GM18520 (cell line): ENCODE data around the gene TLE3.
"Not testable (repeated sequence)": the region's sequence is repeated elsewhere in the genome, so short reads cannot be mapped to it uniquely, and the experiment has no call there.

Experiments used
- ATAC-seq: cut with Tn5 transposase; IDR thresholded peaks from one replicate; pipeline ENCODE4 v1.9.1; 2021; ENCODE audit not compliant: unreplicated experiment

TLE3 gene

DNA sequence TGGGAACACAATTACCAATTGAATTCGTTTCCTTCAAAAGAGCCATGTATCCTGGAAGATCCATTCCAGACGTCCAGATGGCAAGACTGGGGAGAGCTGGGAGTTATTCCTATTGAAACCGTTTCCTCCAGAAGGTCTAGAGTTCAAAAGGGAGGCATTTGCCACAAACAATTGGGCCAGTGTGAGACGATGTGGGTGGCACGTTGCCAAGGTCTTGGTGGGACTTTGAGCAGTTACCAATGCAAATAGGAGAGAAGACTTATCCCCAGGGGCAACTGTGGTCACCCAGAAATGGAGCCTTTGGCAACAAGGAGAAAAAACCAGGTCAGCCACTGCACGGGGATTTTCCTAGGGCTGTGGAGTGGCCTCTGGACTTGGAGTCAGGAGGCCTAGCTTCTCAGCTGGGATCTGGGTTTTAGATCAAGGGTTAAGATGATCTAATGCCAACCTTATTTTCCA is 29.6 kb upstream of the TLE3 start:
- no peak for ATAC-seq

DNA sequence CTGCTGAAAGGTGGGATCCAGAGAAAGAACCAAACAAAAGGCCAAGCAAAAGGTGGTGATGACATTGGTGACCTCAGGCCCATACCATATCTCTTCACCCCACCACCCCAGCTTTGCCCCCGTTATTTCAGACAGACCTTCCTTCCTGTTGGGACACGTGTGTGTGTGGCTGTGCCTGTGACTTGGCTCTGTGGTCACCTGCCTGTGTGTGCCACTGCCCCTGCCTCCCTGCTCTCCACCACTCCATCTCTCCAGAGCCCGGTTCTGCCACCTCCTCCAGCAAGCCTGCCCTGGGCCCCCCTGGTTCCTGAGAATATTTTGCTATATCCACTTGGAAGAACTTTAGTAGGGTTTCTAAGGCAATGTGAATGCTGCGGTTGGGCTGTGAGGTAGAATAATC is 28.6 kb upstream of the TLE3 start:
- ATAC-seq = no peak

DNA sequence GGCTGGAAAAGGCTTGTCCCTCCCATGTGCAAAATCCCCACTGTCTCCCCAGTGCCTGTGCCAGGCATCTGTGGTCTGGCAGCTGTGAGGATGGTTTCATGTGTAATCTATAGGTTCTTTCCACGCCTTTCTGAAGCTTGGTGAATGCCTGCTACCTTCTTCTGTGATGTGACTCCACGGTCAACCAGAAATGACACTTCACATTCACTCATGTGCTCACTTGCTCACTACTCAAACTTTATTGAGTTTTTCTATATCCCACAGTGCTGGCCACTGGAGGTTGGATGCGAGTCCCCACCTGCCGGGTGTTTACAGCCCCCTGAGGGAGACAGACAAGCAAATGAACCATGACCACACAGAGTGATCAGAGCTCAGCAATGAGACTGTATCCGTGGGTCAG is 27.9 kb upstream of the TLE3 start:
- ATAC-seq = no peak

DNA sequence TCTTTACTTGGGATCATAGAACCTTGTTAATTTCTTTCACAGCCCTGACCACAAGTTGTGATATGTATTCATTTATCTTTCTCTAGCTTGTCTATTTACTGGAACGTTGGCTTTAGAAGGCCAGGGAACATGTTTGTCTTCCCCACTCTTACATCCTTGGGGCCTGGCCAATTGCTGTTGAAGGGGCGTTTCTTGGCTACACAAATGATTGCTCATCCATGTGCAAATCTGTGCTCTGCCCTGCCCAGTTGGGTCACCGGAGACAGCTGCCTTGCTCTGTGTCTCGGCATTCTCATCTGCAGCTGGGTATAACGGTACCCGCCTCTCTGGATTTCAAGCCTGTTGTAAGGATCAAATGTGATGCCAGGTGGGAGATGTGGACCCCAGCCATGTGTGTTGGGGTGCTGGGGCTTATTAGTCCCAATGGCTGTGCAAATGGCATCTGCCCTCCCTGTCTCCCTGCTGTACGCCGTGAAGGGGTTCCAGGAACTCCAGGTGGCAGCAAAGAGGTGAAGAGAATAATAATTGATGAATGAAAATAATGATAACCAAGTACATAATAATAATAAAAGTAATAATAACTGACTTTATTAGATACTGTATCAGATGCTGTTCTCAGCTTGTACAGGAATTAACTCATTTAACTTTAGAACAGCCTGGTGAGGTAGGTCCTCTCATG is 24.0 kb upstream of the TLE3 start:
- ATAC-seq = no peak

DNA sequence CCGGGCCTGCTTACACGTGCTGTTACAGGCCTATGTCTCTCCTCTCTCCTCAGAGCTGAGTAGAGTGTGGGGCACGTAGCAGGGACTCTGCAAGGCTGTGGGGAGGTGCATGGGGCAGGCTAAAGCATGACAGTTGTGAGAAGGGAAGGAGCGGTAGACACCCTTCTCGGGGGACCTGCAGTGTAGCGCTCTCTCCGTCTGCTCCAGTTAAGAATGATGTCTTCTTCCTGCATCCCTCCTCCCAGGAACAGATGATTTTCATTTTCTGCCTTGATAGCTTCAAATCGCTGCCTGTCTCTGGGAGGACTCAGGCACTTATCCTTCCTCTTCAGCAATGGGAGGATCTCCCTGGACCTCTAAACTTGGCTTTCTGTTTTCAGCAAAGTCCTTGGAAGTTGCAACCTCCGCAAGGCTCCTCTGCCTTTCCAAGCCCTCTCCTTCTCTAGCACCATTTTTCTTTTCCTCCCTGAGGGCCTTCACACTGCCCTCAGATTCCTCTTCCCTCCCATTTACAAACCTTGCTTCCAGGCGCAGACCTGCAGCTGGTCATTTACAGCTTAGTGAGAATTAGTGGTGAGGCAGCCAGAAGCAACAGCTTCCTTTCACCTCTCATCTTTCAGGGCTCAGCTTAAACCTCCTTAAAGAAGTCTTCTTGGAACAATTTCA is 23.4 kb upstream of the TLE3 start:
- ATAC-seq = no peak

DNA sequence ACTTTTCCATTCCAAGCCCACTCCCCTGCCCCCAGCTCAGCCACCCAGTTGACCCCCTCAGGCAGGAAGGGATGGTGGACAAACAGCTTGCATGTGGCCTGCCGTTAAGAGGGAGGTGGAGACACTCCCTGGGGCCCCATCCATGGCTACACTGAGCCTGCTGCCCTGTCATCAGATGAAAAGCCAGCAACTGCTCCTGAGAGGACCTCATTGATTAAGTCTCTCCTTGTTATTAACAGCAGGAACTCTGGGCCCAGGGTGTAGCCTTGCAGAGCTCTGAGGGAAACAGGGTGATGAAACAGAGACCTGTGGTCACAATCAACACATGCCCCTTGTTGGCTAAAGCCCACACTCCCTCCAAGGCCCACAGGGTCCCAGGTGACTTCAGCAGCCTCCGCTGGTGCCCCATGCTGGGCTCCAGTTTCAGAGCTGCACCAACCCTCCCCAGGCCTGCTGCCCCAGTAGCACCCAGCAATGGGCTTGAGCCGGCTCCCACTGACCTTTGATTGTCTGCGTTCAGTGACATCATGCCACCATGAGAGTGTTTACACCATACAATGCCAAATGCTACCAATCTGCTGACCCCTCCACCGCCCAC is 22.3 kb upstream of the TLE3 start:
- no peak for ATAC-seq

DNA sequence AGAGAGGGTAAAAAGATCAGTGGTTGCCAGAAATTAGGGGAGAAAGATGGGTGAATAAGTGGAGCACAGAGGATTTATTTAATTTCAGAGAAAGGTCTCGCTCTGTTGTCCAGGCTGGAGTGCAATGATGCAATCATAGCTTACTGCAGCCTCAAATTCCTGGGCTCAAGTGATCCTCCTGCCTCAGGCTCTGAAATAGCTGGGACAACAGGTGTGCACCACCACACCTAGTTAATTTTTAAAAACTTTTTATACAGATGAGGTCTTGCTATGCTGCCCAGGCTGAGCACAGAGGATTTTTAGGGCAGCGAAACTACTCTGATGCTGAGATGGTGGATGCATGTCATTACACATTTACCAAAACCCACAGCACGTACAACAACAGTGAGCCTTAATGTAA is 20.9 kb upstream of the TLE3 start:
- no peak for ATAC-seq

DNA sequence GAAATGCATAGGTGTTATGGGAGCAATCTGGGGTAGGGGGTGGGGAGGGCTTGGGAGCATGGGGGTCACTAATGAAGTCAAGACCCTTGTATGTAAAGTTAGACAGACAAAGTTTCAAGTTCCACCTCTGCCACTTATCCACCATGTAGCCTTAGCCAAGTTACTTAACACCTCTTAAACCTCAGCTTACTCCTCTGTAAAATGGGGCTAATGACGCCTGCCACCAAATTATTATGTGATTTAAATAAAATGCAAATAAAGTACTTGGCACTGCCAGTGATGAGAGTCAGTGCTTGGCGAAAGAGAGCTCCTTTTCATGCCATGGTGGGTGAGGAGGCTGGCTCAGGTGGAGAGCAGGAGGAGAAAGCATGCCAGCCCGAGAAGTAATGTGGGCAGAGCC is 18.6 kb upstream of the TLE3 start:
- ATAC-seq = no peak

DNA sequence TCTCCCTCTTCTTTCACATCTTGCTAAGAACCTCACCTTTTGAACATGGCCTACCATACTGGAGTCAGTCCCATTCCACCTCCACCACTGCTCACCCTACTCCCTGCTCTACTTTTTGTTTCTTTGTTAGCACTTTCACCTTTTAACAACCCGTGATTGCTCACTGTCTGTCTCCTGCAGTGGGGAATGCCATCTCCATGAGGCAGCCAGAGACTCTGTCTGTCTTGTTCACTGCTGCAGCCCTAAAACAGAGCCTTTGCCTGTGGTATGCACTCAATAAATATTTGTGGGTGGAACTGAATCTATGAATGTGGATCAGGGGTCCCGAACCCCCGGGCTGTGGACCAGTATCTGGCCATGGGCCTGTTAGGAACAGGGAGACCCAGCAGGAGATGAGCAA is 16.5 kb upstream of the TLE3 start:
- ATAC-seq = no peak

DNA sequence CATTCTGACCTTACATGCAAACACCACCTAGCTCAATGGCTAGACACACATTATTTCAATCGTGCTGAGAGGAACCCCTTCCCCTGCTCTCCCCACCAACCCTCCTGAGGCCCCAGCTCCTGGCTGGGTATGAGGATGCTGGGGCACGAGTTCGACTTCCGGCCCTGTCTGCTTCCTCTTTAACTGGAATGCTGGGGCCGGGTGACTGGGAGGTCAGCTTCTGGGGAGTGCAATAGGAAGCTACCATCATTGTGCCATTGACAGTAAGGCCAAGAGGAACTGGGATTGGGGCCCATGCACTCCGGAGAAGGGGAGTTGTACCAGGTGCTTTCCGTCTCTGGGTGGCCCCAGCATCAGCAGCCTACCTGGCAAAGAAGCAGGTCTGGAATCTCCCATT is 15.6 kb upstream of the TLE3 start:
- ATAC-seq = no peak

DNA sequence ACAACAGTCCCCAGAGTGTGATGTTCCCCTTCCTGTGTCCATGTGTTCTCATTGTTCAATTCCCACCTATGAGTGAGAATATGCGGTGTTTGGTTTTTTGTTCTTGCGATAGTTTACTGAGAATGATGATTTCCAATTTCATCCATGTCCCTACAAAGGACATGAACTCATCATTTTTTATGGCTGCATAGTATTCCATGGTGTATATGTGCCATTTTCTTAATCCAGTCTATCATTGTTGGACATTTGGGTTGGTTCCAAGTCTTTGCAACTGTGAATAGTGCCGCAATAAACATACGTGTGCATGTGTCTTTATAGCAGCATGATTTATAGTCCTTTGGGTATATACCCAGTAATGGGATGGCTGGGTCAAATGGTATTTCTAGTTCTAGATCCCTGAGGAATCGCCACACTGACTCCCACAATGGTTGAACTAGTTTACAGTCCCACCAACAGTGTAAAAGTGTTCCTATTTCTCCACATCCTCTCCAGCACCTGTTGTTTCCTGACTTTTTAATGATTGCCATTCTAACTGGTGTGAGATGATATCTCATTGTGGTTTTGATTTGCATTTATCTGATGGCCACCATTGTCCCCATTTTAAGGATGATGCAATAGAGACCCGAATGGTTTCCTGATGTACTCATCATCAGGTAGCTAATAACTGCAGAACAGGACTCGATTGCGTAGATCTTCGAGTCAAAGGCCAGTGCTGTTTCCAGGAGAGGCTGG is 15.0 kb upstream of the TLE3 start:
- ATAC-seq = not testable (repeated sequence)

DNA sequence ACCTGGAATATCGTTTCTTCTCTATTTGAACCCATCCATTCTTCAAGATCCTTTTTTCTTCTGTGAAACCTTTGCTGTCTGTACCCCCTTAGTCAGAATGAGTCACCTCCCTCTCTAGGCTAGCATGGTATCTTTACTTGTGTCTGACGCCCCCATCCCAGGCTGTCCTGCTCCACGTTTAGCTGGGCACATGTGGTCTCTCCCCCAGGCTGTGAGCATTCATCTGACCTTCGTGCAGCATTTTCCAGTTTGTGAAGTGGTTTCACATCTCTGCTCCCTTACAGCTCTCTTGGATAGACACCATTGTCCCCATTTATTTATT is 14.3 kb upstream of the TLE3 start:
- no peak for ATAC-seq

DNA sequence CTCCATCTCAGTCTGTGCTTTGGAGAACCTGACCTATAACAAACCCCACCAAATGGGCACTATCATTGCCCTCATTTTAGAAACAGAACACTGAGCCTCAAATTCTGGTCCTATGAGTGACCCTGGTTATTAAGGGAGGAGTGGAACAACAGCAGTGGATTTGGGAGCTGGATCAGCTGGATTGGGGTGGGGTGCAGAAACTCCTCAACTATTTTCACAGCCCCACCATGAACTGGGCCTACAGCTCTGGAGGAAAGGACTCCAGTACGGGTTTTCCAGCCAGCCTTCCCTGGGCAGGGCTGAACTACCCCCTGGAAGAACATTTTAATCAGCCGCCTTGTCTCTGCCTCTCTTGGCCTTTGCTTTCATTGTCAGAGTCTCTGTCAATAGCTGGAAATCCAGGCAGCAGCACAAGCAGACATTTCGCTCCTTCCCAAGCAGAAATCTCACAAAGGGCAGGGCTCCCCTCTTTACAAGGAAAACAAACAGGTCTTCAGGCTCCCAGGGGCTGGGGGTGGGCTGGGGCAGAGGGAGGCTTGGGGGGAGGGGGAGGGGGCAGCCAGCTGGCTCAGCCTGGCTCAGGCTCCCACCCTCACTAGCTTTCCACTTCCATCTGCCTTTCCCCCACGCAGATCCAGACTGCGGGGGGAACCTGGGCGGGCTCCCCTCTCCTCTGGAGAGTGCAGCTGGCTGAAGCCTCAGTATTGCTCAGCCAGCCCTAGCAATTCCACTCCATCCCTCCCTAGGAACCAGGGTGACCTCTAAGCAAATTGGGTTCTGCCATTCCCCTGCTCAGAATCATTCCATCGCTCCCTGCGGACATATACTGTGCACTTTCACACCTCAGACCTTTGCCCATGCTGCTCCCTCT is 13.7 kb upstream of the TLE3 start:
- no peak for ATAC-seq

DNA sequence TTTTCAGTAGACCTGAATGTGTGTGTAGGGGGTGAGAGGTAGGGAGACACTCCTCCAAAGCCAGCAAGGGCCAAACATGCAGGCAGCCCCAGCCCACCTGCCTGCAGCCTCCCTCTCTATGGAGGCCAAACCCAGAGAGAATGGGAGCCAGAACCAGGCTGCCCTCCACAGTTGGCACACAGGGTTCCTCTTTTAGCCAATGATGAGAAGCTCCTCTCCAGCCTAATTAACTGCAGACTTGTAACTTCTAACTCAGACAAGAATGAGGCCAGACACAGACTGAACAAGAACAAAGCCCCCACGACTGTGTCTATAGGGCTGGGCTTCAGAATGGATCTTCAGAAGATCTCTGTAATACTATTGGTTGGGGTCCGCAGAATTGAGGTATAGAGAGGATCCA is 12.3 kb upstream of the TLE3 start:
- ATAC-seq = no peak

DNA sequence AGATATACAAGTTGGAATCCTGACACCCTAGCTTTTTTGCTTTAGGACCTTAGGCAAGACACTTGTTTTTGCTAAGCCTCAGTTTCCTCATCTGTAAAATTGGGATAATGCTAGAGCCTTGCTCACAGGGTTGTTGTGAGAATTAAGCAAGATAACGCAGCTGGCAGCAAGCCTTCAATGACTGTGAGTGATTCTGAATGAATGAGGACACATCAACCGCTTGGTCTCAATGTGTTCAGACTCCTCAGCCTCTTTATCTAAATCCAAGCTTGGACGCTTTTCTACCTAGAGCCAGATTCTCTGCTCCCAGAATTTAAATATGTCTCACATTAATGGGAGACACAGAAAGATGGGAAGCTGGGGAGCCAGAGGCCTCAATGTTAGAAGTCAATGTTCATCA is 11.8 kb upstream of the TLE3 start:
- ATAC-seq = no peak

DNA sequence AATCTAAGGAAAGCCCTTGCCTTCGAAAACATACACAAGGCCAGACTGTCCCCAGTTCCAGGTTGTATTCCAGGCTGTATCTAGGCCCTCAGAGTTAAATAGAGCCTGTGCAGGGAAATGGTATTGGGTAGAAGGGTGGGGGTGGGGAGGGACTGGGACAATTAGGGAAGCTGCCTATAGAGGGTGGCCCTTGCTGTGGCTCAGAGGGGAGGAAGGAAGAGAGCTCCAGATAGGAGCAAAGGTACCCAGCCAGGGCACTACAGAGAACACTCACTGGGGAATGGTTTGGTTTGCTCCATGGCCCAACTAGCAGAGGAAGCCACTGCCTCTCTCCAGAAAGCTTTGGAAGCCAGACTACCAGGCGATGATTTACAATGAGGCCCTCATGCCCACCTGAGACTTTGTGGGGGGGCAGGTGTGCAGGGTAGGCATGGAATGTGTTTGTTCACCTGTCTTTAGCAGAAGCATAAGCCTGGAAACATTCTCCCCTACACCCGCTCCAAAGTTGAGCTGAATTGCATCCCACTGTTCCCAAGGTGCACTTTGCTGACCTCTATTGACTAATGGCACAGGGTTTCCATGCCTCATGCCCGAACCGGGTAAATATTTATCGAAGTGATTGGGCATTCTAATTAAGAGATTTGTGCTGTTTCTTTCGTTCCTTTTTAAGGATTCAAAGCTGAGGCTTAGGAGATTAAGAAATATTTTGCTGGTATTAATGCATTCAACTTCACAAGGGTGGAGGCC is 6.3 kb upstream of the TLE3 start:
- no peak for ATAC-seq

DNA sequence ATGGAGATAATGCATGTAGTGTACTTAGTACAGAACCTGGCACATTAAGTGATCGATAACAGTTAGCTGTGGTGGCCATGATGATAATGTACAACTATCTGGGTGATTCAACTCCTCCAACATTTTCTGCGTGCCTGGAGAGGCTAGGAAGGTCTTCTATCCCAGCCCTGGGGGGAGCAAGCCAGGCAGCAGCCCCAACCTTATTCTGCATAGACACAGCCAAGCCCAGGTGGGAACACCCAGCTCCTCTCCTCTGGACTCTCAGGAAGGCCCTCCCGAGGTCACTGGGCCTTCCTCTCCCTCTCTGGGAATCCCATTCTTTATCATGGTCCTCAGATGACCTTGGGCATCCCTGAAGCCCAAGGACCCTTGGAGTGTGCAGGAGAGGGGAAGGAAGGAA is 5.1 kb upstream of the TLE3 start:
- ATAC-seq = no peak

DNA sequence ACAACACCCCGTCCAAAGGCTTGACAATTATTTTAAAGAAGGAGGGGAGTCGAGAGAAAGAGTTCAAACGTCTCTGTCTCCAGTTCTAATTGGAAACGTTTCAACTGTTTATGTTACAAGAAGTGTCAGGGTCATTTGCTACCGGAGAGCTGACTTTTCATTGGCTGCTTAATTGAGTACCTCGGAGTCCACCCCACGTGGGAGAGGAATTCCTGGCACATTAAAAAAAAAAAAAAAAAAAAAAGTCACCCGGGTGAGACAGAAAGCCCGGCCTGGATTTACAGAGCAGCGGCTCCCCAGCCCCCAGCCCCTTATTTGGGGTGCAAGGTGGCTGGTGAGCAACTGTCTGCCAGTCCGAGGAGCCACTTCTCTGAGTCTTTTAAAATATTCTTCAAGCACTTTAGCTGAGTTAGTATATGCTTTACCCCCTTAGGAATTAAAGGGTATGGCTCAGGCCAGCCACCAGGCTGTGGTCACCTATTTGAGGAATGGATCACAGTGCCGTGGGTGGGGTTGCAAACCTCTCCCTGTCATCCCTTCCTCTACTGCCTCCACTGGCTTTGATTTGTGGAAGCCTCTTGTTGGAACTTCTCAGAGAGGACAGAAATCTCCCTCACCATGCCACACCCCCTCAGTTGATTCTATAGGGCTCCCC is 3.9 kb upstream of the TLE3 start:
- no peak for ATAC-seq

DNA sequence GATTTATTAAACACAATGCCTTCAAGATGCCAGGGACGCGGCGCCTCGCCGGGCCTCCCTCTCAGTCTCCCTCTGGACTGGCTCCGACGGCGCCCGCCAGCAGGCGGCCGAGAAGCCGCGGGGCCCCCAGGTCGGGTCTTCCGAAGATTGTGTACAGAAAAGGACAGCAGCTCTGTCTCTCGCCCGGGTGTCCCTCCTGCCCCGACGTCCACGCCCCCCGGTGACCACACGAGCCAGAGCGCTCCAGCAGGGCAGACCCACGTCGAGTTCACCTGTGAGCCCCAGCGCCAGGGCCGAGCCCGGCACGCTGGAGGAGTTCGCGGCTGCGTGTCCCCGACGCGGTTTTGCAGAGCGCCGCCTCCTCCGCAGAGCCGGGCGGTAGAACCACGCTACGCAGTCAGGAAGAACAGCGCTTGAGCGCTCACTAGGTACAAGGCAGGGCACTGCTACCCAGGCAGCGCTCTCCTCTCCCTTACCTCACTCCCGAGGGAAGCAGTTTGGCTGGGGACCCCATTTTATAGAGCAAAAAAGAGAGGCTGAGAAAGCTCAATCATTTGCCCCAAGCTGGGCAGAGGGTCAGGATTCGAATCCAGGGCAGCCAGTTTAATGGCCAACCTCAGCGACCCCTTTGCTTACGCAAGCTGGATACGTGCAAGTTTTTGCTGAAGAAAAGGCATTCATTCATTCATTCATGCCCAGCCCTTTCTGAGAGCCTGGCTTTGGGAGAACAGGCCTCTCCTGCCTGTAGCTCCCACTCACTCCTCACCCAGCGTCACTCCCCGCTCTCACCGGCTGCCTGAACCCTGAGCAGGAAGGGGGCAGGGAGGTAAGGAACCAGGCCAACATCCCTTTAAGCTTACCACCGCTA is 3.0 kb upstream of the TLE3 start:
- no peak for ATAC-seq
